GM12878 (cell line): ENCODE data around the gene ELK4. TPM values are rescaled to one million over a fixed set of nuclear protein-coding genes. Genes with fewer than 3 reads are reported as not detected.

Experiments used
- CHD1 ChIP-seq: IDR thresholded peaks from 2 replicates; pipeline ENCODE4 v1.6.1; 2012; ENCODE audit warnings: low read depth, low read length, improper control_type of control experiment
- CREB1 ChIP-seq: IDR thresholded peaks from 2 replicates; pipeline ENCODE4 v1.6.1; 2012; ENCODE audit warnings: low read depth, mild to moderate bottlenecking, inconsistent platforms
- EGR1 ChIP-seq, 2 experiments: IDR thresholded peaks; 1 replicate in 1 of 2; 2 replicates in 1 of 2; pipeline ENCODE4 v1.6.1; 2011 to 2012; ENCODE audit warnings: low read depth in 2 of 2, low read length in 2 of 2, borderline replicate concordance in 1 of 2, mild to moderate bottlenecking in 1 of 2, moderate library complexity in 1 of 2
- GABPA ChIP-seq: IDR thresholded peaks from 2 replicates; pipeline ENCODE4 v1.6.1; 2014; ENCODE audit warnings: antibody characterized with exemption, low read depth, mild to moderate bottlenecking, inconsistent platforms
- NFXL1 ChIP-seq: fragments of 450-650 bp; IDR thresholded peaks from 2 replicates; pipeline ENCODE4 v1.6.1; 2017; ENCODE audit warnings: antibody characterized with exemption, mild to moderate bottlenecking, borderline replicate concordance
- NFYB ChIP-seq: IDR thresholded peaks from 2 replicates; pipeline ENCODE4 v1.6.1; 2011; ENCODE audit warnings: low read depth, mild to moderate bottlenecking, low read length, improper control_type of control experiment, moderate library complexity; ENCODE audit not compliant: insufficient read depth
- NR2C1 ChIP-seq: fragments of 450-650 bp; IDR thresholded peaks from 2 replicates; pipeline ENCODE4 v1.6.1; 2017; ENCODE audit warnings: antibody characterized with exemption, mild to moderate bottlenecking, moderate library complexity
- PAX5 ChIP-seq: IDR thresholded peaks from 2 replicates; pipeline ENCODE4 v1.6.1; 2011; ENCODE audit warnings: low read depth, low read length, borderline replicate concordance
- TCF3 ChIP-seq: IDR thresholded peaks from 2 replicates; pipeline ENCODE4 v1.6.1; 2012; ENCODE audit warnings: low read depth, mild to moderate bottlenecking, low read length, borderline replicate concordance; ENCODE audit not compliant: insufficient read depth
- YY1 ChIP-seq: IDR thresholded peaks from 2 replicates; pipeline ENCODE4 v1.6.1; 2011; ENCODE audit warnings: low read depth, mild to moderate bottlenecking, low read length
- ZBED1 ChIP-seq: IDR thresholded peaks from 2 replicates; pipeline ENCODE4 v1.6.1; 2016; ENCODE audit warnings: borderline replicate concordance
- ZNF622 ChIP-seq: fragments of 450-650 bp; IDR thresholded peaks from 2 replicates; pipeline ENCODE4 v1.6.1; 2017; ENCODE audit warnings: mild to moderate bottlenecking, inconsistent platforms
- polyA plus RNA-seq, 11 experiments: library from polyadenylated mRNA; depleted of rRNA in 4 of 11; unstranded in 6 of 11; stranded (reverse) in 5 of 11; fragments of >200 nt; fragmentation: Nextera tagmentation in 4 of 11; fragmentation: Illumina TruSeq in 1 of 11; extraction: Ambion mirVana in 4 of 11; extraction: Trizol in 1 of 11; gene quantifications; 1 replicate in 1 of 11; 2 replicates in 10 of 11; pipeline versions ENCODE4 v1.2.1 to v1.2.3, GENCODE V29; 2011 to 2016; ENCODE audit warnings: inconsistent platforms in 2 of 11, missing spikeins in 2 of 11, low read depth in 1 of 11
- total RNA-seq, 4 experiments: library from RNA; depleted of rRNA in 3 of 4; stranded (reverse); fragments of >200 nt in 3 of 4; fragmentation: Illumina TruSeq in 1 of 4; extraction: Trizol in 1 of 4; gene quantifications; 2 replicates each; pipeline versions ENCODE4 v1.2.1 to v1.2.3, GENCODE V29; 2013 to 2021
- TF ChIP-seq, protein P1 (sequence below), 3 experiments: IDR thresholded peaks in 2 of 3; conservative IDR thresholded peaks in 1 of 3; 2 replicates each; pipeline ENCODE4 v1.5.1; 2011; ENCODE audit warnings: low read depth in 3 of 3, low read length in 3 of 3, mild to moderate bottlenecking in 3 of 3, control low read depth in 2 of 3, moderate library complexity in 2 of 3, inconsistent platforms in 1 of 3, mixed read lengths in 1 of 3; ENCODE audit not compliant: control insufficient read depth in 2 of 3, insufficient read depth in 1 of 3; ENCODE audit errors: extremely low read depth in 1 of 3
- TF ChIP-seq, protein P2 (sequence below): fragments of 450-650 bp; conservative IDR thresholded peaks from 2 replicates; pipeline ENCODE4 v1.6.1; 2017; ENCODE audit warnings: mild to moderate bottlenecking, moderate library complexity
- TF ChIP-seq, protein P3 (sequence below): fragments of 450-650 bp; IDR thresholded peaks from 2 replicates; pipeline ENCODE4 v1.6.1; 2017; ENCODE audit warnings: mild to moderate bottlenecking, moderate library complexity
- TF ChIP-seq, protein P4 (sequence below): fragments of 450-650 bp; IDR thresholded peaks from 2 replicates; pipeline ENCODE4 v1.6.1; 2017; ENCODE audit warnings: mild to moderate bottlenecking, moderate library complexity

The ELK4 gene
- total and polyA plus RNA-seq, 10 of the 15 experiments (the other 5 are each of a cell fraction or from before 2014, with no cell fraction given), result 5.2 to 71.5 (median 18.5) TPM

DNA sequence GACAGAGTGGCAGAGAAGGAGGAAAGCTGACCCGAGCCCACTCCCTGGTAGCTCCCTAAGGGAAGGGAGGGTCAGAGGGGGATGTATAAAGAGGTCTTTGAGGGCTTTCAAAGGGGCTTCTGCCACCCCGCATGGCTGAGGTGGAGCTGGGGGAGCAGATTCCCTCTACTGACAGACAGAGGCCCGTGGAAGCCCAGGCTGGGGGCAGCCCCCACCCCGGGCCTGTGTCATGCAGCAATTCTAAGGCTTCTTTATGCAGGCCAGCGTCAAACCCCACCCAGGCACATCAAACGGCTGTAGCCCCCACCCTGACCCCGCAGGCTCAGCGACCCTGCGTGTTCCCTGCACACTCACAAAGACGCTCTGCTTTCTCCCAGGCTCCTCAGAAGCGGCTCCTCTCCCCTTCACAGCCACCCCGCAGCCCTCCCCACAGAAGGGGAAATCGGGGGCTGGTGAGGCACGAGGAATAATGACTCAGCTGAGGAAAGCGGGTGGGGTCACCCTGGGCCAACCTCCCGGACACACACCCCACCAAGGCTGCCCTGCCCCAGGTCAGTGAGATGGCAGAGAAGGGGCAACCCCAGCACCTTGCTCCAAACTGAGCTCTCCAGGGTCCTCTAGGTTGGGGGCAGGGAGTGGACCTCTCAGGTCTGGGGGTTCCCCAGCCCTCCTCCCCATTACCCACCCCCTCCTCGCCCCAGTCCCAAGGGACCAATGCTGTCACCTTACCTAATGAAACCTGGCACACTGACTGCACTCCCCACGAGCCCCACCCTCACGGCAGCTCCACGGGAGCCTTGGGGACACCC is 37.7 kb upstream of the ELK4 start (continued):
- no peak; the same call in 1 of the 2 replicates for TF ChIP-seq PAX5
- TF ChIP-seq TCF3, result no peak
- TF ChIP-seq NFXL1, result no peak
- TF ChIP-seq GABPA, result no peak
- TF ChIP-seq EGR1 (IDR thresholded peaks at IDR 0.05; ENCODE audit: borderline replicate concordance in 1 of 2, low read depth in 2 of 2, low read length in 2 of 2), result peak in 1 of 2 experiments; percentile 12; a peak in 1 of 3 replicates
- TF ChIP-seq, protein P1, sequence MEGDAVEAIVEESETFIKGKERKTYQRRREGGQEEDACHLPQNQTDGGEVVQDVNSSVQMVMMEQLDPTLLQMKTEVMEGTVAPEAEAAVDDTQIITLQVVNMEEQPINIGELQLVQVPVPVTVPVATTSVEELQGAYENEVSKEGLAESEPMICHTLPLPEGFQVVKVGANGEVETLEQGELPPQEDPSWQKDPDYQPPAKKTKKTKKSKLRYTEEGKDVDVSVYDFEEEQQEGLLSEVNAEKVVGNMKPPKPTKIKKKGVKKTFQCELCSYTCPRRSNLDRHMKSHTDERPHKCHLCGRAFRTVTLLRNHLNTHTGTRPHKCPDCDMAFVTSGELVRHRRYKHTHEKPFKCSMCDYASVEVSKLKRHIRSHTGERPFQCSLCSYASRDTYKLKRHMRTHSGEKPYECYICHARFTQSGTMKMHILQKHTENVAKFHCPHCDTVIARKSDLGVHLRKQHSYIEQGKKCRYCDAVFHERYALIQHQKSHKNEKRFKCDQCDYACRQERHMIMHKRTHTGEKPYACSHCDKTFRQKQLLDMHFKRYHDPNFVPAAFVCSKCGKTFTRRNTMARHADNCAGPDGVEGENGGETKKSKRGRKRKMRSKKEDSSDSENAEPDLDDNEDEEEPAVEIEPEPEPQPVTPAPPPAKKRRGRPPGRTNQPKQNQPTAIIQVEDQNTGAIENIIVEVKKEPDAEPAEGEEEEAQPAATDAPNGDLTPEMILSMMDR (IDR thresholded peaks at IDR 0.05 in 2 of 3, conservative IDR thresholded peaks at IDR 0.05 in 1 of 3; ENCODE audit: control insufficient read depth in 2 of 3, extremely low read depth in 1 of 3, insufficient read depth in 1 of 3, low read depth in 3 of 3, low read length in 3 of 3), result no peak
- no peak for TF ChIP-seq CHD1
- TF ChIP-seq YY1, result no peak
- TF ChIP-seq NR2C1, result 0 out of 2 replicates have a peak, but pooled peaks have one; percentile 1
- TF ChIP-seq, protein P2, sequence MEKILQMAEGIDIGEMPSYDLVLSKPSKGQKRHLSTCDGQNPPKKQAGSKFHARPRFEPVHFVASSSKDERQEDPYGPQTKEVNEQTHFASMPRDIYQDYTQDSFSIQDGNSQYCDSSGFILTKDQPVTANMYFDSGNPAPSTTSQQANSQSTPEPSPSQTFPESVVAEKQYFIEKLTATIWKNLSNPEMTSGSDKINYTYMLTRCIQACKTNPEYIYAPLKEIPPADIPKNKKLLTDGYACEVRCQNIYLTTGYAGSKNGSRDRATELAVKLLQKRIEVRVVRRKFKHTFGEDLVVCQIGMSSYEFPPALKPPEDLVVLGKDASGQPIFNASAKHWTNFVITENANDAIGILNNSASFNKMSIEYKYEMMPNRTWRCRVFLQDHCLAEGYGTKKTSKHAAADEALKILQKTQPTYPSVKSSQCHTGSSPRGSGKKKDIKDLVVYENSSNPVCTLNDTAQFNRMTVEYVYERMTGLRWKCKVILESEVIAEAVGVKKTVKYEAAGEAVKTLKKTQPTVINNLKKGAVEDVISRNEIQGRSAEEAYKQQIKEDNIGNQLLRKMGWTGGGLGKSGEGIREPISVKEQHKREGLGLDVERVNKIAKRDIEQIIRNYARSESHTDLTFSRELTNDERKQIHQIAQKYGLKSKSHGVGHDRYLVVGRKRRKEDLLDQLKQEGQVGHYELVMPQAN, result no peak
- no peak for TF ChIP-seq ZNF622
- TF ChIP-seq, protein P3, sequence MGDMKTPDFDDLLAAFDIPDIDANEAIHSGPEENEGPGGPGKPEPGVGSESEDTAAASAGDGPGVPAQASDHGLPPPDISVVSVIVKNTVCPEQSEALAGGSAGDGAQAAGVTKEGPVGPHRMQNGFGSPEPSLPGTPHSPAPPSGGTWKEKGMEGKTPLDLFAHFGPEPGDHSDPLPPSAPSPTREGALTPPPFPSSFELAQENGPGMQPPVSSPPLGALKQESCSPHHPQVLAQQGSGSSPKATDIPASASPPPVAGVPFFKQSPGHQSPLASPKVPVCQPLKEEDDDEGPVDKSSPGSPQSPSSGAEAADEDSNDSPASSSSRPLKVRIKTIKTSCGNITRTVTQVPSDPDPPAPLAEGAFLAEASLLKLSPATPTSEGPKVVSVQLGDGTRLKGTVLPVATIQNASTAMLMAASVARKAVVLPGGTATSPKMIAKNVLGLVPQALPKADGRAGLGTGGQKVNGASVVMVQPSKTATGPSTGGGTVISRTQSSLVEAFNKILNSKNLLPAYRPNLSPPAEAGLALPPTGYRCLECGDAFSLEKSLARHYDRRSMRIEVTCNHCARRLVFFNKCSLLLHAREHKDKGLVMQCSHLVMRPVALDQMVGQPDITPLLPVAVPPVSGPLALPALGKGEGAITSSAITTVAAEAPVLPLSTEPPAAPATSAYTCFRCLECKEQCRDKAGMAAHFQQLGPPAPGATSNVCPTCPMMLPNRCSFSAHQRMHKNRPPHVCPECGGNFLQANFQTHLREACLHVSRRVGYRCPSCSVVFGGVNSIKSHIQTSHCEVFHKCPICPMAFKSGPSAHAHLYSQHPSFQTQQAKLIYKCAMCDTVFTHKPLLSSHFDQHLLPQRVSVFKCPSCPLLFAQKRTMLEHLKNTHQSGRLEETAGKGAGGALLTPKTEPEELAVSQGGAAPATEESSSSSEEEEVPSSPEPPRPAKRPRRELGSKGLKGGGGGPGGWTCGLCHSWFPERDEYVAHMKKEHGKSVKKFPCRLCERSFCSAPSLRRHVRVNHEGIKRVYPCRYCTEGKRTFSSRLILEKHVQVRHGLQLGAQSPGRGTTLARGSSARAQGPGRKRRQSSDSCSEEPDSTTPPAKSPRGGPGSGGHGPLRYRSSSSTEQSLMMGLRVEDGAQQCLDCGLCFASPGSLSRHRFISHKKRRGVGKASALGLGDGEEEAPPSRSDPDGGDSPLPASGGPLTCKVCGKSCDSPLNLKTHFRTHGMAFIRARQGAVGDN, result 0 out of 2 replicates have a peak, but pooled peaks have one; percentile 34
- TF ChIP-seq CREB1, result no peak
- no peak for TF ChIP-seq NFYB
- 0 out of 2 replicates have a peak, but pooled peaks have one; percentile 24 for TF ChIP-seq ZBED1
- TF ChIP-seq, protein P4, sequence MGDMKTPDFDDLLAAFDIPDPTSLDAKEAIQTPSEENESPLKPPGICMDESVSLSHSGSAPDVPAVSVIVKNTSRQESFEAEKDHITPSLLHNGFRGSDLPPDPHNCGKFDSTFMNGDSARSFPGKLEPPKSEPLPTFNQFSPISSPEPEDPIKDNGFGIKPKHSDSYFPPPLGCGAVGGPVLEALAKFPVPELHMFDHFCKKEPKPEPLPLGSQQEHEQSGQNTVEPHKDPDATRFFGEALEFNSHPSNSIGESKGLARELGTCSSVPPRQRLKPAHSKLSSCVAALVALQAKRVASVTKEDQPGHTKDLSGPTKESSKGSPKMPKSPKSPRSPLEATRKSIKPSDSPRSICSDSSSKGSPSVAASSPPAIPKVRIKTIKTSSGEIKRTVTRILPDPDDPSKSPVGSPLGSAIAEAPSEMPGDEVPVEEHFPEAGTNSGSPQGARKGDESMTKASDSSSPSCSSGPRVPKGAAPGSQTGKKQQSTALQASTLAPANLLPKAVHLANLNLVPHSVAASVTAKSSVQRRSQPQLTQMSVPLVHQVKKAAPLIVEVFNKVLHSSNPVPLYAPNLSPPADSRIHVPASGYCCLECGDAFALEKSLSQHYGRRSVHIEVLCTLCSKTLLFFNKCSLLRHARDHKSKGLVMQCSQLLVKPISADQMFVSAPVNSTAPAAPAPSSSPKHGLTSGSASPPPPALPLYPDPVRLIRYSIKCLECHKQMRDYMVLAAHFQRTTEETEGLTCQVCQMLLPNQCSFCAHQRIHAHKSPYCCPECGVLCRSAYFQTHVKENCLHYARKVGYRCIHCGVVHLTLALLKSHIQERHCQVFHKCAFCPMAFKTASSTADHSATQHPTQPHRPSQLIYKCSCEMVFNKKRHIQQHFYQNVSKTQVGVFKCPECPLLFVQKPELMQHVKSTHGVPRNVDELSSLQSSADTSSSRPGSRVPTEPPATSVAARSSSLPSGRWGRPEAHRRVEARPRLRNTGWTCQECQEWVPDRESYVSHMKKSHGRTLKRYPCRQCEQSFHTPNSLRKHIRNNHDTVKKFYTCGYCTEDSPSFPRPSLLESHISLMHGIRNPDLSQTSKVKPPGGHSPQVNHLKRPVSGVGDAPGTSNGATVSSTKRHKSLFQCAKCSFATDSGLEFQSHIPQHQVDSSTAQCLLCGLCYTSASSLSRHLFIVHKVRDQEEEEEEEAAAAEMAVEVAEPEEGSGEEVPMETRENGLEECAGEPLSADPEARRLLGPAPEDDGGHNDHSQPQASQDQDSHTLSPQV, result no peak
